ENCODE measurements around the gene SAYSD1. TPM values are rescaled to one million over a fixed set of nuclear protein-coding genes. Genes with fewer than 3 reads are reported as not detected.

Gene SAYSD1
- total and polyA plus RNA-seq, 2 experiments from 2014 or later: 9.9 to 12.4 TPM

GRCh38 chr6:39056681-39057080 is 58.3 kb downstream of the SAYSD1 start:
- no peak for TF ChIP-seq CTCF (IDR thresholded peaks at IDR 0.05; ENCODE audit: low read depth, low read length)
- H3K4me3 ChIP-seq: no peak overlapping the region
- no peaks in the 10 kb centered on the region for H3K9me3 ChIP-seq (ENCODE audit: low read depth)
- DNase-seq (ENCODE audit: low read depth in 1 of 2, low spot score in 1 of 2): no peak
- H3K36me3 ChIP-seq: no peaks in the 10 kb centered on the region
- H3K27me3 ChIP-seq: no peaks in the 10 kb centered on the region
- H3K27ac ChIP-seq: no peak overlapping the region
- no peaks in the 10 kb centered on the region for H3K4me1 ChIP-seq (ENCODE audit: low read depth)

- no peak for TF ChIP-seq CTCF (IDR thresholded peaks at IDR 0.05; ENCODE audit: low read depth, low read length)
- no peaks in the 10 kb centered on the region for H3K9me3 ChIP-seq (ENCODE audit: low read depth)
- peaks cover 3% of the 10 kb centered on the region for H3K27me3 ChIP-seq
- DNase-seq (ENCODE audit: low read depth in 1 of 2, low spot score in 1 of 2): no peak
- no peak overlapping the region for H3K27ac ChIP-seq
- no peaks in the 10 kb centered on the region for H3K4me1 ChIP-seq (ENCODE audit: low read depth)
- no peak overlapping the region for H3K4me3 ChIP-seq
- H3K36me3 ChIP-seq: no peaks in the 10 kb centered on the region
Observed at GRCh38 chr6:39056191-39056590, 58.8 kb downstream of the SAYSD1 start.

DNA sequence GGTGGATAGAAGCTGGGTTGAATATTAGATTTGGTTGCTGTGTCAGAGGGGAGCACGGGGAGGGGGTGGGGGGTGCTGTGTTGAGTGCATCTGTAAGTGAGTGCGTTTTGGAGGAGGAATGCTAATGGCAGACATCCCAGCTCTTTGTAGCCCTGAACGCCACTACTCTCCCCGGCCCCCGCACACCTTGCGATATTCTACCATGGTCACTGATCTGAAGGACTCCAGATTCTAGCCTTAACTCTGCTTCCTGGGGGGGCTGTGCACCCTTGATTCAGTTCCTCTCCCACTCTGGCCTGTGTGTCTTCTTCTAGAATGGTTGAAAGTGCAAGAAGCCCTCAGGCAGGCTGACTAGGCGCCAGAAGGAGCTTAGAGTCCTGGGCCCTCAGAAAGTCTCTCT is 59.3 kb downstream of the SAYSD1 start:
- H3K4me3 ChIP-seq: no peak overlapping the region
- H3K27me3 ChIP-seq: peaks cover 8% of the 10 kb centered on the region
- no peak for TF ChIP-seq CTCF (IDR thresholded peaks at IDR 0.05; ENCODE audit: low read depth, low read length)
- H3K4me1 ChIP-seq (ENCODE audit: low read depth): no peaks in the 10 kb centered on the region
- no peak overlapping the region for H3K27ac ChIP-seq
- H3K36me3 ChIP-seq: no peaks in the 10 kb centered on the region
- no peaks in the 10 kb centered on the region for H3K9me3 ChIP-seq (ENCODE audit: low read depth)
- DNase-seq (ENCODE audit: low read depth in 1 of 2, low spot score in 1 of 2): no peak

DNA sequence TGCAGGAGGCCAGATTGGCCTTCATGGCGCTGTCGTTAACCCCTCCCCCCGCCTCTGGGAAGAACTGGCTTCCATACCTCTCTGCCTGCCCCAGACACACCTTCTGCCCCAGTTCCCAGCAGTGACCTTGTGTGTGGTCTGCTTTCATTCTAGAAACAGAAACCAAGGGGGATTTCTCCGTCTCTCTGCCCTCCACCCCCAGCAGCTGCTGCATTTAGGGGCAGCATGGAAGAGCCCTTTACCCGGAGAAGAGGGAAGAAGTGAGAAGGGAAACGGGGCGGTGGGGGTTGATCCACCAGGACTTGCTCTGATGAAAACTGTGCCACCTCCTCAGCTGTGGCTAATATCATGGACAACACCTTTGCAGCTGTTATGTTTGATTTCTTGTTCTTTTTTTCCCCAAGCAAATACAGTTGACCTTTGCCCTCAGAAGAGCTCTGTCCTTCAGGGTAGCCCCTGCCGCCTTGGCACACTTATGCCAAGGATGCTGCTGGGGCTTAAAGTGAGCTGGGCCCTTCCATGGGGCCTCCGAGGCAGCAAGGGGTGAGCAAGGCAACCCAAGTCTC is 60.3 kb downstream of the SAYSD1 start:
- Histone ChIP-seq H3K27ac (no peak overlapping the region), H3K4me3 (no peak overlapping the region), H3K4me1 (ENCODE audit: low read depth) (no peaks in the 10 kb centered on the region), H3K36me3 (no peaks in the 10 kb centered on the region), H3K27me3 (peaks cover 18% of the 10 kb centered on the region), H3K9me3 (ENCODE audit: low read depth) (no peaks in the 10 kb centered on the region)
- no peak for DNase-seq (ENCODE audit: low read depth in 1 of 2, low spot score in 1 of 2)
- TF ChIP-seq CTCF (IDR thresholded peaks at IDR 0.05; ENCODE audit: low read depth, low read length): no peak

Other genes with a start within 250 kb of the SAYSD1 start
- 0.11 and 0.12 TPM in 2 replicates for gene GLP1R, start 66.4 kb downstream of the SAYSD1 start, total RNA-seq
- gene GLP1R, start 66.4 kb downstream of the SAYSD1 start, polyA plus RNA-seq: 0.37 and 0.43 TPM in 2 replicates
- gene KCNK5, start 114.3 kb upstream of the SAYSD1 start, total RNA-seq: 0.27 and 0.28 TPM in 2 replicates
- gene KCNK5, start 114.3 kb upstream of the SAYSD1 start, polyA plus RNA-seq: 0.21 TPM in 1 of 2 replicates, not detected in the other
- not detected in 2 replicates for gene KCNK17, start 199.2 kb upstream of the SAYSD1 start, total RNA-seq
- not detected in 2 replicates for gene KCNK17, start 199.2 kb upstream of the SAYSD1 start, polyA plus RNA-seq
- not detected in 2 replicates for gene KCNK16, start 207.5 kb upstream of the SAYSD1 start, total RNA-seq
- gene KCNK16, start 207.5 kb upstream of the SAYSD1 start, polyA plus RNA-seq: not detected in 2 replicates